H9 (cell line): ENCODE measurements around the gene VAMP2. TPM values are rescaled to one million over a fixed set of nuclear protein-coding genes. Genes with fewer than 3 reads are reported as not detected.

Experiments used
- DNase-seq: peaks from one replicate; pipeline ENCODE4 v3.0.0-alpha.2; 2017
- H2AFZ ChIP-seq: one replicate; pipeline ENCODE4 v1.6.1; 2013; ENCODE audit warnings: mild to moderate bottlenecking, low read length, control low read depth, moderate library complexity
- H2AK5ac ChIP-seq: 2 replicates; pipeline ENCODE4 v1.6.1; 2013; ENCODE audit warnings: low read length, control low read depth, mixed read lengths; ENCODE audit not compliant: insufficient read length
- H2BK120ac ChIP-seq: one replicate; pipeline ENCODE4 v1.6.1; 2013; ENCODE audit warnings: low read depth, mild to moderate bottlenecking, low read length, control low read depth, inconsistent platforms; ENCODE audit not compliant: poor library complexity, severe bottlenecking
- H2BK12ac ChIP-seq: 2 replicates; pipeline ENCODE4 v1.6.1; 2013; ENCODE audit warnings: low read length, control low read depth, mixed read lengths, low read depth; ENCODE audit not compliant: insufficient read length
- H2BK15ac ChIP-seq: 2 replicates; pipeline ENCODE4 v1.6.1; 2013; ENCODE audit warnings: low read depth, low read length, control low read depth
- H2BK20ac ChIP-seq: one replicate; pipeline ENCODE4 v1.6.1; 2013; ENCODE audit warnings: low read depth, mild to moderate bottlenecking, low read length, control low read depth, inconsistent platforms; ENCODE audit not compliant: poor library complexity, severe bottlenecking
- H2BK5ac ChIP-seq: 2 replicates; pipeline ENCODE4 v1.6.1; 2013; ENCODE audit warnings: low read length, control low read depth, mixed read lengths; ENCODE audit not compliant: insufficient read length
- H3K14ac ChIP-seq: 2 replicates; pipeline ENCODE4 v1.6.1; 2013; ENCODE audit warnings: low read length, control low read depth; ENCODE audit not compliant: insufficient read depth
- H3K18ac ChIP-seq: 2 replicates; pipeline ENCODE4 v1.6.1; 2013; ENCODE audit warnings: low read depth, mild to moderate bottlenecking, mixed read lengths, low read length, control low read depth; ENCODE audit not compliant: insufficient read length
- H3K23ac ChIP-seq: 2 replicates; pipeline ENCODE4 v1.6.1; 2013; ENCODE audit warnings: low read length, control low read depth, mixed read lengths, low read depth; ENCODE audit not compliant: insufficient read length
- H3K23me2 ChIP-seq: 2 replicates; pipeline ENCODE4 v1.6.1; 2013; ENCODE audit warnings: low read depth, mild to moderate bottlenecking, mixed read lengths, low read length, control low read depth; ENCODE audit not compliant: insufficient read length, poor library complexity, severe bottlenecking
- H3K27ac ChIP-seq: 2 replicates; pipeline ENCODE4 v1.5.1; 2013; ENCODE audit warnings: low read length, control low read depth, mixed read lengths, low read depth; ENCODE audit not compliant: insufficient read length
- H3K27me3 ChIP-seq: 2 replicates; pipeline ENCODE4 v1.6.1; 2013; ENCODE audit warnings: low read length, control low read depth, inconsistent platforms; ENCODE audit not compliant: insufficient read depth
- H3K4ac ChIP-seq: 2 replicates; pipeline ENCODE4 v1.6.1; 2013; ENCODE audit warnings: low read depth, mild to moderate bottlenecking, control low read depth, inconsistent platforms, low read length, moderate library complexity
- H3K4me1 ChIP-seq: 2 replicates; pipeline ENCODE4 v1.6.1; 2013; ENCODE audit warnings: low read length, control low read depth, inconsistent platforms; ENCODE audit not compliant: insufficient read depth
- H3K4me2 ChIP-seq: 2 replicates; pipeline ENCODE4 v1.6.1; 2013; ENCODE audit warnings: low read length, control low read depth, mixed read lengths; ENCODE audit not compliant: insufficient read length, insufficient read depth
- H3K56ac ChIP-seq: 2 replicates; pipeline ENCODE4 v1.6.1; 2013; ENCODE audit warnings: low read depth, mild to moderate bottlenecking, mixed read lengths, low read length, control low read depth; ENCODE audit not compliant: insufficient read length
- H3K79me1 ChIP-seq: 2 replicates; pipeline ENCODE4 v1.6.1; 2013; ENCODE audit warnings: low read depth, mild to moderate bottlenecking, moderate library complexity, low read length, control low read depth, inconsistent platforms; ENCODE audit not compliant: insufficient read depth, poor library complexity, severe bottlenecking
- H3K79me2 ChIP-seq: 2 replicates; pipeline ENCODE4 v1.6.1; 2013; ENCODE audit warnings: low read length, control low read depth, inconsistent platforms; ENCODE audit not compliant: insufficient read depth
- H3K9ac ChIP-seq: 2 replicates; pipeline ENCODE4 v1.6.1; 2013; ENCODE audit warnings: low read length, control low read depth, mixed read lengths; ENCODE audit not compliant: insufficient read length; ENCODE audit errors: extremely low read depth
- H3K9me3 ChIP-seq: one replicate; pipeline ENCODE4 v1.6.1; 2013; ENCODE audit warnings: low read depth, low read length, inconsistent platforms; ENCODE audit not compliant: control insufficient read depth
- H3T11ph ChIP-seq: one replicate; pipeline ENCODE4 v1.6.1; 2013; ENCODE audit warnings: mild to moderate bottlenecking, low read length, control low read depth, inconsistent platforms
- H4K20me1 ChIP-seq: one replicate; pipeline ENCODE4 v1.6.1; 2013; ENCODE audit not compliant: control insufficient read depth, insufficient read length, insufficient read depth
- H4K5ac ChIP-seq: 2 replicates; pipeline ENCODE4 v1.6.1; 2013; ENCODE audit warnings: low read depth, mild to moderate bottlenecking, mixed read lengths, low read length, control low read depth; ENCODE audit not compliant: insufficient read length
- H4K8ac ChIP-seq: replicated peaks from 2 replicates; pipeline ENCODE4 v1.6.1; 2013; ENCODE audit warnings: low read length, control low read depth, mixed read lengths, low read depth; ENCODE audit not compliant: insufficient read length
- H4K91ac ChIP-seq: 2 replicates; pipeline ENCODE4 v1.6.1; 2013; ENCODE audit warnings: low read depth, mild to moderate bottlenecking, moderate library complexity, mixed read lengths, low read length, control low read depth; ENCODE audit not compliant: insufficient read length
- H3K27ac Mint-ChIP-seq, 3 experiments: 2 replicates in 2 of 3; 3 replicates in 1 of 3; pipeline ENCODE4 v1.8.0; 2020 to 2021; ENCODE audit warnings: mixed read lengths in 3 of 3, mild to moderate bottlenecking in 1 of 3, moderate library complexity in 1 of 3
- H3K27me3 Mint-ChIP-seq: 2 replicates; pipeline ENCODE4 v1.8.0; 2021; ENCODE audit warnings: low read depth, mild to moderate bottlenecking, moderate library complexity, mixed read lengths
- H3K36me3 Mint-ChIP-seq, 3 experiments: 2 replicates in 2 of 3; 3 replicates in 1 of 3; pipeline ENCODE4 v1.8.0; 2020 to 2021; ENCODE audit warnings: low read depth in 3 of 3, mixed read lengths in 3 of 3; ENCODE audit not compliant: insufficient read depth in 1 of 3
- H3K4me1 Mint-ChIP-seq, 2 experiments: 2 replicates each; pipeline ENCODE4 v1.8.0; 2020; ENCODE audit warnings: mixed read lengths in 2 of 2
- H3K4me3 Mint-ChIP-seq, 2 experiments: 2 replicates in 1 of 2; 3 replicates in 1 of 2; pipeline ENCODE4 v1.8.0; 2020 to 2021; ENCODE audit warnings: mild to moderate bottlenecking in 2 of 2, mixed read lengths in 2 of 2, moderate library complexity in 1 of 2
- H3K9me3 Mint-ChIP-seq, 2 experiments: 2 replicates in 1 of 2; 3 replicates in 1 of 2; pipeline ENCODE4 v1.8.0; 2020; ENCODE audit warnings: mild to moderate bottlenecking in 2 of 2, mixed read lengths in 2 of 2, moderate library complexity in 1 of 2
- WGBS: extraction: QIAGEN DNeasy Blood & Tissue Kit; methylation state at CpG from one replicate; pipeline ENCODE4 v1.1.7; 2013; ENCODE audit warnings: missing lambda C conversion rate, low lambda C conversion rate, mixed read lengths; ENCODE audit not compliant: insufficient read length; ENCODE audit errors: extremely low coverage; 5-methylcytosine and 5-hydroxymethylcytosine counted together
- total RNA-seq: library from RNA; stranded (reverse); gene quantifications from 2 replicates; pipeline ENCODE4 v1.2.1, GENCODE V29; 2021
- TF ChIP-seq, protein P1 (sequence below): fragments of 200-600 bp; sonication (generic); conservative IDR thresholded peaks from 3 replicates; pipeline ENCODE4 v1.8.0; 2021; ENCODE audit warnings: antibody characterized with exemption, mild to moderate bottlenecking

Gene VAMP2
- total RNA-seq, 1 experiment from 2014 or later = 22.8 TPM

GRCh38 chr17:8209907-8210760 is 47.4 kb upstream of the VAMP2 start, which contains the start of gene AURKB:
TSS of gene AURKB (minus strand) at chr17:8210575. CDS start at chr17:8210224, 351 bp downstream.
- Histone ChIP-seq H3K9ac (peak within 1 kb of the TSS; percentile 86), H3K4me1 (no peaks in the 10 kb centered on the region), H3T11ph (no peak within 1 kb of the TSS), H2AFZ (no peak within 1 kb of the TSS), H3K79me2 (peaks cover 4% of the 10 kb centered on the region; the same call in 1 of the 2 replicates), H2AK5ac (no peak within 1 kb of the TSS), H2BK5ac (no peak within 1 kb of the TSS), H3K27ac (peak within 1 kb of the TSS; percentile 37), H4K20me1 (no peaks in the 10 kb centered on the region), H3K23ac (no peak within 1 kb of the TSS), H3K9me3 (no peaks in the 10 kb centered on the region), H2BK12ac (no peak within 1 kb of the TSS), H2BK120ac (peak within 1 kb of the TSS; percentile 10), H3K4me2 (peak within 1 kb of the TSS; percentile 80), H3K27me3 (no peaks in the 10 kb centered on the region), H3K4ac (no peak within 1 kb of the TSS), H4K5ac (peak within 1 kb of the TSS; percentile 55), H3K18ac (peak within 1 kb of the TSS; percentile 86), H4K8ac (no peak within 1 kb of the TSS), H3K79me1 (peaks cover 3% of the 10 kb centered on the region), H4K91ac (no peak within 1 kb of the TSS), H3K23me2 (peaks cover 4% of the 10 kb centered on the region), H3K14ac (peak within 1 kb of the TSS; percentile 94), H2BK15ac (no peak within 1 kb of the TSS), H3K56ac (no peak within 1 kb of the TSS), H2BK20ac (no peak within 1 kb of the TSS)
- WGBS = no CpG with 5 or more reads among the region's 46 CpGs
- H3K27me3 Mint-ChIP-seq = peaks cover 2% of the 10 kb centered on the region; the same call in 1 of the 2 replicates
- peaks cover 10 to 18% of the 10 kb centered on the region in 2 experiments for H3K4me1 Mint-ChIP-seq
- H3K9me3 Mint-ChIP-seq = no peaks in the 10 kb centered on the region
- H3K36me3 Mint-ChIP-seq = peaks cover 26 to 29% (median 27%) of the 10 kb centered on the region in 3 experiments
- peak within 1 kb of the TSS; percentile 91 to 99 for H3K4me3 Mint-ChIP-seq
- peak within 1 kb of the TSS; percentile 96 to 99 (median 99) for H3K27ac Mint-ChIP-seq
- peak; percentile 98 for DNase-seq
- TF ChIP-seq, protein P1, sequence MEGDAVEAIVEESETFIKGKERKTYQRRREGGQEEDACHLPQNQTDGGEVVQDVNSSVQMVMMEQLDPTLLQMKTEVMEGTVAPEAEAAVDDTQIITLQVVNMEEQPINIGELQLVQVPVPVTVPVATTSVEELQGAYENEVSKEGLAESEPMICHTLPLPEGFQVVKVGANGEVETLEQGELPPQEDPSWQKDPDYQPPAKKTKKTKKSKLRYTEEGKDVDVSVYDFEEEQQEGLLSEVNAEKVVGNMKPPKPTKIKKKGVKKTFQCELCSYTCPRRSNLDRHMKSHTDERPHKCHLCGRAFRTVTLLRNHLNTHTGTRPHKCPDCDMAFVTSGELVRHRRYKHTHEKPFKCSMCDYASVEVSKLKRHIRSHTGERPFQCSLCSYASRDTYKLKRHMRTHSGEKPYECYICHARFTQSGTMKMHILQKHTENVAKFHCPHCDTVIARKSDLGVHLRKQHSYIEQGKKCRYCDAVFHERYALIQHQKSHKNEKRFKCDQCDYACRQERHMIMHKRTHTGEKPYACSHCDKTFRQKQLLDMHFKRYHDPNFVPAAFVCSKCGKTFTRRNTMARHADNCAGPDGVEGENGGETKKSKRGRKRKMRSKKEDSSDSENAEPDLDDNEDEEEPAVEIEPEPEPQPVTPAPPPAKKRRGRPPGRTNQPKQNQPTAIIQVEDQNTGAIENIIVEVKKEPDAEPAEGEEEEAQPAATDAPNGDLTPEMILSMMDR = no peak
